Transverse colon (tissue), 4 donors: ENCODE measurements around the gene HHATL.
A peak's percentile ranks its signal among the peaks of the same experiment; 100 is the strongest.

ENCODE experiments used
- CTCF ChIP-seq, 5 experiments: fragments of 200-600 bp in 3 of 5; fragments of 450-650 bp in 2 of 5; sonication (generic) in 3 of 5; IDR thresholded peaks; 1 replicate in 2 of 5; 2 replicates in 3 of 5; pipeline ENCODE4 v1.5.1; 2016 to 2017; ENCODE audit warnings: antibody characterized with exemption in 5 of 5, inconsistent platforms in 3 of 5, mild to moderate bottlenecking in 2 of 5, moderate library complexity in 1 of 5
- POLR2AphosphoS5 ChIP-seq, 3 donors: sonication (generic); formaldehyde crosslinking; IDR thresholded peaks; one replicate each; pipeline ENCODE4 v1.6.1; 2016; ENCODE audit warnings: antibody characterized with exemption in 3 of 3

GRCh38 chr3:42652611-42653302, 49.8 kb downstream of the HHATL start:
- no peak for TF ChIP-seq CTCF (IDR thresholded peaks at IDR 0.05)
- peak; percentile 72 to 89 (median 88) for TF ChIP-seq POLR2AphosphoS5 (IDR thresholded peaks at IDR 0.05)
